HG03575 (cell line): Measurements from ENCODE around the gene NUDT9.
"Not testable (repeated sequence)": the region's sequence is repeated elsewhere in the genome, so short reads cannot be mapped to it uniquely, and the experiment has no call there.

Experiments
- ATAC-seq: cut with Tn5 transposase; IDR thresholded peaks from one replicate; pipeline ENCODE4 v1.9.1; 2021; ENCODE audit not compliant: unreplicated experiment, insufficient number of reproducible peaks, low FRiP score; ENCODE audit errors: extremely low read depth

NUDT9 gene, protein sequence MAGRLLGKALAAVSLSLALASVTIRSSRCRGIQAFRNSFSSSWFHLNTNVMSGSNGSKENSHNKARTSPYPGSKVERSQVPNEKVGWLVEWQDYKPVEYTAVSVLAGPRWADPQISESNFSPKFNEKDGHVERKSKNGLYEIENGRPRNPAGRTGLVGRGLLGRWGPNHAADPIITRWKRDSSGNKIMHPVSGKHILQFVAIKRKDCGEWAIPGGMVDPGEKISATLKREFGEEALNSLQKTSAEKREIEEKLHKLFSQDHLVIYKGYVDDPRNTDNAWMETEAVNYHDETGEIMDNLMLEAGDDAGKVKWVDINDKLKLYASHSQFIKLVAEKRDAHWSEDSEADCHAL

DNA sequence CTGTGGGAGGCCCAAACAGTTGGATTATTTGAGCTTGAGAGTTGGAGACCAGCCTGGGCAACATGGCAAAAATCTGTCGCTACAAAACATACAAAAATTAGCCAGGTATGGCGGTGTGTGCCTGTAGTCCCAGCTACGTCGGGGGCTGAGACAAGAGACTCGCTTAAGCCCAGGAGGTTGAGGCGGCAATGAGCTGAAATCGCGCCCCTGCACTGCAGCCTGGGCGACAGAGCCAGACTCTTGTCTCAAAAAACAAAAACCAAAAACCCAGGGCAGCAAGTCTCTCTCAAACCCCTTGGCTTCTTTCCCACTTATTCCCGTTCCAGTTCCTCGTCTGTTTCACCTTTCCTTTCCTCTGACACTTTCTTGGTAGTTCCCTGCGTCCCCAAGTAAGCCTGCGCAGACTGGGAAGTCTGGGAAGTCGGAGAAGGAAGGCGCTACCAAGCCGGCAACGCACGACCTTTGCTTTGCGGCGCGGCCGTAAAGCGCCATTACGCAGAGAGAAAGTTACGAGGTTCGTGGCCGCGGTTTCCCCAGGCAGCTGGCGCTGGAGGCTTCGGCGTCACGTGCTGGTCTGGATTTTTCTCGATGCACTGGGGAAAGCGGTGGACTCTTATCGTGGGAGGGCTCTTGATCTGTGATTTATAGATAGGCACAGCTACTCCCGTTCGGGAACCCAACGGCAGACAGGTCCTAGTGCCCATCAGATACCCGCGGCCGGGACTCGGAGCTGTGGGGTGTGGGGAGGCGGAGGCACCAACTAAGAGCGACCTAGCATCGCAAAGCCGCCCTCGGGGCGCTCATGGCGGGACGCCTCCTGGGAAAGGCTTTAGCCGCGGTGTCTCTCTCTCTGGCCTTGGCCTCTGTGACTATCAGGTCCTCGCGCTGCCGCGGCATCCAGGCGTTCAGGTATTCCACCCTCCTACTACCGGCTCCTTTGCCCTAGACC, at the start of gene NUDT9:
Gene NUDT9, plus strand, starts transcription at position 470 of the 949 bp plus-strand sequence. Its CDS starts 333 bp downstream, at position 803.
- peak; percentile 54 for ATAC-seq

DNA sequence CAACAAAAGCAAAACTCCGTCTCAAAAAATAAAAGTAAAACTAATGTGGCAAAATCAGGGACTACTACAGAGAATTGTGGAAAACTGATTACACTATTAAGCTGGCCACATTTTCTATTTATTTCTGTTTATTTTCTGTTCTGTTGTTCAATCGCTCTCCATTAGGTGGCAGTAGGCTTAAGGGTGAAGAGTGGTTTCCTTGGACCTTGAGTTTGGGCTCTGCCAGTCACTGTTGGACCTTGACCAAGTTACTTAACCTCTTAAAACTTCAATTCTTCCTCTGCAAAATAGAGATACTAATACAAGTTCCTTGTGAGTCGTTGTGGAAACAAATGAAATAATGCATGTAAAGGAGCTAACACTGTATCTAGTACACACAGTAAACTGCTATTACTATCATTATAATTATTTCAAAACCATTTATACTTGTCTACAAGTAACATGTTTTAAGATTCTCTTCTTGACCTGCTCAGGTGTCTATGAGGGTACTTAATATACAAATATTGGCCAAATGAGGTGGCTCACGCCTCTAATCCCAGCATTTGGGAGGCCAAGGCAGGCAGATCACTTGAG, 46.6 kb upstream of the NUDT9 start:
- ATAC-seq = no peak

DNA sequence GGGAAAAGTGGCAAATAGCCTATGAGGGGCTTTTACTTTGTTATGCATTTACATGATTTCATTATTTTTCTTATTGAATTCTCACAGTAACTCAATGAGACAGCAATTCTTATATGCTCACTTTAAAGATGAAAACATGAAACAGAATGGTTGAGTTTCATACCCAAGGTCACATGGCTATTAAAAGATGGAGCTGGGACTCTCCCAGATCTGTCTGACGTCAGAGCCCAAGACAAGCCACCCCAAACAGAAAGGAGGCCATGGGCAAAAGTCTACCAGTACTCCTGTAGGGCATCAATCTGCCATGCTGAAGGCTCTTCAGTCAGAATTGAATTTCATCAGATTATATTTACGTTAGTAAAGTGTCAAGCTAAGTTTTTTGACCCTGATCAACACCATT, 44.6 kb upstream of the NUDT9 start:
- ATAC-seq = no peak

DNA sequence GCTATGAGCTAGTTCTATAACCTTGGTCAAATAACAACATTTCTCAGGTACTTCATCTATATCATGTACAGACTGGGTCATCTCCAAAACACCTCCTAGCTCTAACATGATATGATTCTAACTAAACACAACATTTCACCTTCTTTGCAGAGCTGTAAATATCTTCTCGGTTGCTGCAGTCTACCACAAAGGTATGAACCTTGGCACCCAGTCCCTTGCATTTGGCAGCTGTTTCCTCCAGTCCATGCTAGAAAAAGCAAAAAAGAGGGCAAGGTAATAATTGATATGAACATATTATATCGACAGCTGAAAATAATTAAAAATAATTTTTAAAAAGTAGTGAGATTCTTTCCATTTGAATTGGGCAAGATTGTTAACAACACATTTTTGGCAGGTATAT, 40.3 kb upstream of the NUDT9 start:
- no peak for ATAC-seq

DNA sequence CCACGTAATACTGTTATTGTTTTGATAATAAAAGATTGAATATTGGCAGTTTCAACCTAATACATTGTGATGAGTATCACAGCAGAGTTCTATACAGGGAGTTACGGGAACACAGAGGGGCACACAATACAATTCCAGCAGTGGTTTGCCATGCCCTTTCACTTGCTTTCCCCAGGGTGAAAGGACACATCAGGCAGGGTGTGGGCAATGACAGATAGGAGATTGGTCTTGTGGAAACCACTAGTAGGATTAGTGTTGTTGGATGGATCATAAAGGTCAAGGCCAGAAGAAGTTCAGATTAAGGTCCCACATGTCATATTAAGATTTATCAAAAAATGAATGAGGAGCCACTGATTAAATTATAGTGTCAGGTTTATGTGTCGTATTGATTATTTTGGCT, 39.4 kb upstream of the NUDT9 start:
- no peak for ATAC-seq

DNA sequence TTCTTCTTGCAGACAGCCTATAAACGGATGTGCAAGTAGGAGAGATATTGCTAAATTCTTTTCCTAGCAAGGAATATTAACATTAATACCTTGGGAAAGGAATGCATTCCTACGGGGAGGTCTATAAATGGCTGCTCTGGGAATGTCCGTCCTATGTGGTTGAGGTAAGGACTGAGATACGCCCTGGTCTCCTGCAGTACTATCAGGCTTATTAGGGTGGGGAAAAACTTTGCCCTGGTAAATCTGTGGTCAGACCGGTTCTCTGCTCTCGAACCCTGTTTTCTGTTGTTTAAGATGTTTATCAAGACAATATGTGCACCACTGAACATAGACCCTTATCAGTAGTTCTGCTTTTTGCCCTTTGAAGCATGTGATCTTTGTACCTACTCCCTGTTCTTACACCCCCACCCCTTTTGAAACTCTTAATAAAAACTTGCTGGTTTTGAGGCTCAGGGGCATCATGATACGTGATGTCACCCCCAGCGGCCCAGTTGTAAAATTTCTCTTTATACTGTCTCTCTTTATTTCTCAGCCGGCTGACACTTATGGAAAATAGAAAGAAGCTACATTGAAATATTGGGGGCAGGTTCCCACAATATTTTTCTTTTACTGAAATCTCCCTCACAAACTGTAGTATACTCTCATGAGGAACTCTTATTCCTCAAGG, 37.8 kb upstream of the NUDT9 start:
- ATAC-seq = not testable (repeated sequence)

GRCh38 chr4:87387237-87387636, 35.1 kb upstream of the NUDT9 start:
- ATAC-seq = no peak

DNA sequence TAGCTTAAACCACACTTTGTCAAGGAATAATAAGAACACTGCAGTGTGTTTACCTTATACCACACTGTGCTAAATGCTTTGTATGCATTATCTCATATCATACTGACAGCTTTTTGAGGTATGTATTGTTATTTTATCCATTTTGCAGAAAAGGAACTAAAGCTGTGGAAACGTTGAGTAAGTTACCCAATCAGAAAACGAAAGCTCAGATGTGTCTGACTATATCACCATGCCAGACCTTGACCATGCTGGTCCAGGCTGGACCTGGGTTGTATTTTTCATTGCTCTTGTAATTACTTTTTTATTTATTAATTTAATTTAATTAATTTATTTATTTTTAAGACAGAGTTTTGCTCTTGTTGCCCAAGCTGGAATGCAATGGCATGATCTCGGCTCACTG, 33.5 kb upstream of the NUDT9 start:
- ATAC-seq = no peak

- ATAC-seq = not testable (repeated sequence)
Observed at GRCh38 chr4:87390055-87390454, 32.3 kb upstream of the NUDT9 start.

DNA sequence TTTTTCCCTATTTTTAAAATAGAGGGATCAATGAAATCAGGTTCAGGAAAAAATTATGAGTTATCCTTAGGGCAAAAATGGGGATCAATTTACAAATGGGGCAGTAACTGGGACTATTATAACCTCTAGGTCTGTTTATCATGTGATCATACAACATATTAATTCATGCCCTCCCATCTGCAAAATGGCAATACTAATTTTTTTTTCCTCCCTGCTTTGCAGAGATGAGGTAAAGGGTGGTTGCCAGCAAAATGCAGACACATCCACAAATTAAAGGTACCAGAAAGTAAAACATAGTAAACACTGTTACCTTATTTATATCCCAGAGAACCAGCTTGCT, 31.9 kb upstream of the NUDT9 start:
- no peak for ATAC-seq

GRCh38 chr4:87390891-87391575, 31.3 kb upstream of the NUDT9 start, which contains the start of gene HSD17B11:
Gene HSD17B11, minus strand, starts transcription at chr4:87391188. Its CDS starts 118 bp downstream, at chr4:87391070.
- peak; percentile 94 for ATAC-seq

- ATAC-seq = no peak
Observed at GRCh38 chr4:87391576-87392054, 30.8 kb upstream of the NUDT9 start.

GRCh38 chr4:87392183-87392582, 30.2 kb upstream of the NUDT9 start:
- no peak for ATAC-seq

DNA sequence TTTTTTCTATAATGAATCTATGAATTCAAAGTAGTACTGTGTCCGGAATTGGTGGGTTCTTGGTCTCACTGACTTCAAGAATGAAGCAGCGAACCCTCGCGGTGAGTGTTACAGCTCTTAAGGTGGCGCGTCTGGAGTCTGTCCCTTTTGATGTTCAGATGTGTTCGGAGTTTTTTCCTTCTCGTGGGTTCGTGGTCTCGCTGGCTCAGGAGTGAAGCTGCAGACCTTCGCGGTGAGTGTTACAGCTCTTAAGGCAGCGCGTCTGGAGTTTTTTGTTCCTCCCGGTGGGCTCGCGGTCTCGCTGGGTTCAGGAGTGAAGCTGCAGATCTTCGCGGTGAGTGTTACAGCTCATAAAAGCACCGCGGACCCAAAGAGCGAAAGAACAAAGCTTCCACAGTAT, 27.3 kb upstream of the NUDT9 start:
- ATAC-seq = not testable (repeated sequence)

DNA sequence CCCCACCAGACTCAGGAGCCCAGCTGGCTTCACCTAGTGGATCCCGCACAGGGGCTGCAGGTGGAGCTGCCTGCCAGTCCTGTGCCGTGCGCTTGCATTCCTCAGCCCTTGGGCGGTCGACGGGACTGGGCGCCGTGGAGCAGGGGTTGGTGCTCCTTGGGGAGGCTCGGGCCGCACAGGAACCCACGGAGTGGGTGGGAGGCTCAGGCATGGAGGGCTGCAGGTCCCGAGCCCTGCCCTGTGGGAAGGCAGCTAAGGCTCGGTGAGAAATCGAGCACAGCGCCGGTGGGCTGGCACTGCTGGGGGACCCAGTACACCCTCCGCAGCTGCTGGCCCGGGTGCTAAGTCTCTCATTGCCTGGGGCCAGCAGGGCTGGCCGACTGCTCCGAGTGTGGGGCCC, 26.5 kb upstream of the NUDT9 start:
- ATAC-seq = not testable (repeated sequence)

DNA sequence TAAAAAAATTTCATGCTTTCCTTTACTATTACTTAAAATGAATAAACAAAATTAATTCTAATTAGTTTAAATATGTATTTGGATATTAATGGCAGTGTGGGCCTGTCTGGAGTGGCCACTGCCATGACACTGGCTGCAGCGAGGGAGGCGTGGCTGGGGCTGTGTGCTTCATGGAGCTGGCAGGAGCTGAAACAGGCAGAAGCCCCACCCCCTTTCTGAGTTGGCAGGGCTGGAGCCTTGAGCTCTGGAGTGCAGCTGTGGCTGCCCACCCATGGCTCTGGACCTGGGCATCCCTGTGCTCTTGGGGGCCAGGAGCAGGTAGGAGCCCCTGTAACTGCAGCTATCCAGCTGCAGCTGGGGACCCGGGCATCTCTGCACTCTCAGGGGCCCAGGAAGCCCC, 23.2 kb upstream of the NUDT9 start:
- ATAC-seq = no peak

DNA sequence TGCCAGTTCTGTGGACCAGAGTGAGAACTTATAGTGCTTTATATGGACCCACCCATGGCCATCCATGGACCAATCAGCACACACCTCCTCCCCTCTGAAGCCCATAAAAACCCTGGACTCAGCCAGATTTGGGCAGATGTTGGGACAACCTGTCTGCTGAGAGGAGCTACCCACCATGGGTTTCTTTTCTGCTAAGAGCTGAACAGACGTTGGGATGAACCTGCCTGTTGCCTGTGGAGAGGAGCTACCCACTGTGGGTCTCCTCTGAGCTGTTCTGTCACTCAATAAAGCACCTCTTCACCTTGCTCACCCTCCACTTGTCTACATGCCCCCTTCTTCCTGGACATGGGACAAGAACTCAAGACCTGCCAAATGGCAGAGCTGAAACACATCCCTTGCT, 22.4 kb upstream of the NUDT9 start:
- no peak for ATAC-seq

DNA sequence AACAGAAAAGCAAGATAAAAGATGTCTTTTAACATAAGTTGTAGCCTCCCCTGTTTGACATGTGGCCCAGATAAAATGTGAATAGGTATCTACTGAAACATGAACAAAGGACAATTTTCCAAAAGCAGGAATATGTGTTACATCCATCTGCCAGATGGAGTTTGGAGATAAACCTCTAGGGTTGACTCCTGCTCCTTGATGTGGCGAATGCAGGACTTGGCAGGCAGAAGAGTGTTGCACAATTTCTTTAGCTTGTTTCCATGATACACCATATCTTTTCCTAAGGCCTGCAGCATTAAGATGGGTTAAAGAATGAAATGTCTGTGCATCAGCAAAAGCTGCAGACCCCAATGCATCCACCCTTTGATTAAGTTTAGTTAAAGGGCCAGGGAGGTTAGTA, 18.6 kb upstream of the NUDT9 start:
- ATAC-seq = not testable (repeated sequence)
